C1 segment of cervical spinal cord (tissue), 14 donors: ENCODE results near the gene NACC1.
A peak's percentile ranks its signal among the peaks of the same experiment; 100 is the strongest.

ENCODE experiments used
- DNase-seq, 14 donors: peaks; one replicate each; lab custom pipeline; 2025; lab: John Stamatoyannopoulos, UW

Gene NACC1

DNA sequence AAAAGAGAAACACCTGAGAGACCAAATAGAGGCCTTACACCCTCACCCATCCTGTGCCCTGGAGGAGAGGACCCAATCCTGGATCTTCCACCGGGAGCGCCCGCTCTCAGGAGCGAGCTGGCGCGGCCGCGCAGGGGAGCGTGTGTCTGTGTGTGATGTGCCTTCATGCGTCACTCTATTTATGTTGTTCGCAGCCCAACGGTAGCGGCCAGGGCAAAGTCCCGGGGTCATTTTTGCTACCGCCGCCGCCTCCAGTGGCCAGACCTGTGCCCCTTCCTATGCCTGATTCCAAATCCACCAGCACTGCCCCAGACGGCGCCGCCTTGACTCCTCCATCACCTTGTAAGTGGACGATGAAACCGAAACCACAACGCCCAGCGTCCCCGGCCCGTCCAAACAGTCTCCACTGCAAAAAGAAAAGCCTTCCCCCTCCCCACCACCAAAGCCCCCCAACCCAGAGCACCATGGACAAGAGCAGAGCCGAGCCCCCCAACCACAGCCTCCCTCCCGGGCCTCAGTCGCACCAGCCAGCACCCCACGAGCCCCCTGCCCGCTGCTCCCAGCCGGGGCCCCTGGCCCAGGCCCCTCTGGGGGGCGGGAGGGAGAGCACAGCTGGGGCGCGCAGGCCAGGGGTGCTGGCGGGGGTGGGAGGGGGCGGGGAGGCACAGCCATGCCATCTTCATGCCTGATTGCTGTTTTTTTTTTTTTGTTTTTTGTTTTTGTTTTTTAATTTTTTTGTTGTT lies 30.1 kb upstream of the NACC1 start:
- no peak for DNase-seq

DNA sequence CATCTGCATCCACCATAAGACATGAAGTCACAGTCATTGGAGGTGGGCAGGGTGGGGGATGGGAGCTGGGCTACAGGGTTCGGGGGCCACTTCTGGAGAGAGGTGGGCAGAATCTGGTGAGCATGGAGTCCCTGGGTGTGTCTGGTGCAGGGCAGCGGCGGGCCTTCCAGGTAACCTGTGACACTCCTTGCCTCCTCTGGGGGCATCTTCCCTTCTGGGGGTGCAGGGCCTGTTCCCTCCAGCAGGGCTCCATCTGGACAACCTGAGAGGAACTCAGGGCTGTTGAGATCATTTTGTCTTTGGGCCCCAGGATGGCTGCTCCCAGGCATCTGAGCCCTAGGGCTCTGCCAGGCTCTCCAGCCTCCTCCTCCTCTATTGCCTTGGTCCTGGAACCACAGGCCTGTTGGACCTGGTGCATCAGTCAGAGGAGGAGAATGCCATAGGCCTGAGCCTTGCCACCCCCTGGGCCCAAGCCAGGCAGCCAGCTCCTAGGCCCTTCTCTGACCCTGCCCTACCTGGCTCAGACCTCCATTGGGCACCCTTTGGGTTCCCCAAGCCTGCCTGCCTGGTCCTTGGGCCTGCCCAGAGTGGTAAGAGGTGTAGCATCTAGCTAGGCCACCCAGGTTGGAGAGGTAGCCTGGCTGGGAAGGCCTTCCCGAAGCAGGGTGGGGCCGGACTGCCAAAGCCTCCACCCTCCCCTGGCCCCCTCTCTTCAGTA lies 28.8 kb upstream of the NACC1 start:
- DNase-seq: peak in 1 of 14 donors; percentile 50

DNA sequence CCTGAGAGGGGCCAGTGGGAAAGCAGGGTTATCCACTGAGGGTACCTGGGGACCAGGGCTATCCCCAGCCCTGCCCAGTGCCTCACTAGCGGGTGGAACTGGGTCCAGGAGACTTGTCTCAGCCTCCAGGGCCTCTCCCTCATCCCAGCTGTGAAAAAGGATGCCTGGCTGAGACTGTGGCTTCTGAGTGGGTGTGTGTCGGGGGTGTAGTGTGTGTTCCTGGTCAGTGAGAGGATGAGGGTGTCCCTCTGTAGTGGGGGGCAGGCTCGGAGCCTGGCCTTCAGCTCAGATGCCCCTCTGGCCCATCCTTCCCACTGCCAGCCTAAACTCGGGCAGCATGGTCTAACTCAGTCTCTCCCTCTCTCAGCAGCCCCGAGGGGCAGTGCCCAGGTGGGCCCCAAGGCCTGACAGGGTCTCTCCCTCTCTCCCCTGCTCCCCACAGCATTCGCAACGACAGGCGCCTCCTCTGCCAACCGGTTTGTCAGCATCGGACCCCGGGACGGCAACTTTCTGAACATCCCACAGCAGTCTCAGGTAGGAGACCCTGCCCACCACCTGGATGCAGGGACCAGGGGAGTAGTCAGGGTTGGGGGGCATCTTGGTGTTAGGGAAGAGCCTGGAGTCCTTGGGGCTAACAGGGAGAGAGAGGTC lies 28.1 kb upstream of the NACC1 start:
- no peak for DNase-seq

DNA sequence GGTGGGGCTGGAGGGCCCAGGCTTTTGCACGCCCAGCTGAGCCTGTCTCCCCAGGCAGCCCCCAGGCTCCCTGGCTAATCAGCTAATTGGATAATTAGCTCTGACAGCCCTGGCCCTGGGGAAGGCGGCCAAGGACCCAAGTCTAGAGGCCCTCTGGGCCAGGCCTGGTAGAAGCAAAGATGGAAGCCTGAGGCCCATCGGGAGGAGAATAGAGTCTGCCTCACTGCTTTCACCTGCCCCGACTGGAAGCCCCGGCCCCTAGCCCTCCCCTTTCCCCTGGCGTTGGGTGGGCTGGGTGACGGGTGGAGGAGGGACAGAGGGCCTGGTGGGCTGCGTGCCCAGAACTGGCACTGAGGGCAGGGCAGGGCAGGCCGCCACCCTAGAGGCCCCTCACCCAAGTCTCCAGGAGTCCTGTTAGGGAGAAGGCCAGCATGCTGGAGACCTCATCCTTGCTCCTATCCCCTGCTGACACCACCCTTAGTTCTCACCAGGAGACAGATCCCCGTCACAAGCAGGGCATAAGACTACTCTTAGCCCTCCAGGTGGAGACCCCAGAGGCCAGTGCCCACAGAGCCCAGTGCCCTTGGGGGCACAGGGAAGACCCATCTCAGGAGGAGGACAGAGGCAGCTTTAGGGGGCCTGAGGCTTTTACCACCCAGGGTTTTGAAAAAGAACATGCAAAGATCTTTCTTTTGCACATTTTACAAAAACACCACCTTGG lies 27.4 kb upstream of the NACC1 start:
- no peak for DNase-seq

DNA sequence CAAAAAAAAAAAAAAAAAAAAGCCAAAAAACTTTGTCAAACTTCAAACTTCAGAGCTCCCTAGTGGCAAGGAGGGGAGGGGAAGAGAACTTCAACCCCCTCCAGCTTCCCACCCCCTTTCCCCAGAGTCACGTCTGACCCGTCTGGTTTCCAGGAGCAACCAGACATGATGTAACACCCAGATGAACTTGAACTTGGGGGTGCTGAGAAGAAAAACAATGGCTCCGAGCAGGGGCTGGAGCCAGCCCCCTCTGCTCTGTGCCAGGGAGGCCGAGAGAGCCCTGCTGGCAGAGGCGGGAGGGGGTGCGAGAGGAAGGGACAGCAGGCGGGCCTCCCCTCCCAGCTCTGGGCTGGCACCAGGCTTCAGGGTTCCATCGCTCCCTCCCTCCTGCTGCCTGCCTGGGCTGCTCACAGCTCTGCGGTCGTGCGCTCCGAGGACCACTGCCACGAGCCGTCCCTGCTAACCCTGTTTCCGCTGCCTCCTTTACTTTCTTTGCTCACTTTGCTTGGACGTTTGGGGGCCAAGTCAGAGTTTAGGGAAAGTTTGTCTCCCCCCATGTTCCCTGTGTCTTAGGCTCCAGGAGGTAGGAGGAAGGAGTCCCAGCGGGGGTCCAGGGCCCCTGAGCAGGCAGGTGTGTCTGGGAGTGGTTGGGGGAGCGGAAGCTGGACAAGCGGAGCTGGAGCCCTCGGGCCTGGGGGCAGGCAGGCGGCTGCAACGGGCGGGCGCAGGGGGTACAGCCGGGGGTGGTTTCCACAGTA lies 26.5 kb upstream of the NACC1 start:
- peak in 11 of 14 donors; percentile 29 to 83 (median 62) for DNase-seq

DNA sequence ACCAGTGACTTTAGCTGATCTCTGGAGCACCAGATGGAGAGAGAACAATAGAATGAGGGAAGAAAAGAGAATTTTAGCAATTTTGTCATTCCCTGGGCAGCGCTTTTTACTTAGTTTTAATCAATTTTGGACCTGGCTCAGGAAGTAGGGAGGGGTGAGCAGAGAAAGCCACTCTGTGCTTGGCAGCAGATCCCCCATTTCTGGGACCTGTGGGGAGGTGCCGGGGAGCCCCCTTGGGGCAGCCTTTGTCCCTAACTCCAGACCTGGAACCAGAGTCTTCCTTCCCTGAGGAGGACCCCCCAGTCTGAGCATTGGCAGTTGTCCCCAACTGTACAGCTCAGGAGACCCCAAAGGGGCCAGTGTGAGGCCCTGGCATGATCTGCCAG lies 25.9 kb upstream of the NACC1 start:
- no peak for DNase-seq

DNA sequence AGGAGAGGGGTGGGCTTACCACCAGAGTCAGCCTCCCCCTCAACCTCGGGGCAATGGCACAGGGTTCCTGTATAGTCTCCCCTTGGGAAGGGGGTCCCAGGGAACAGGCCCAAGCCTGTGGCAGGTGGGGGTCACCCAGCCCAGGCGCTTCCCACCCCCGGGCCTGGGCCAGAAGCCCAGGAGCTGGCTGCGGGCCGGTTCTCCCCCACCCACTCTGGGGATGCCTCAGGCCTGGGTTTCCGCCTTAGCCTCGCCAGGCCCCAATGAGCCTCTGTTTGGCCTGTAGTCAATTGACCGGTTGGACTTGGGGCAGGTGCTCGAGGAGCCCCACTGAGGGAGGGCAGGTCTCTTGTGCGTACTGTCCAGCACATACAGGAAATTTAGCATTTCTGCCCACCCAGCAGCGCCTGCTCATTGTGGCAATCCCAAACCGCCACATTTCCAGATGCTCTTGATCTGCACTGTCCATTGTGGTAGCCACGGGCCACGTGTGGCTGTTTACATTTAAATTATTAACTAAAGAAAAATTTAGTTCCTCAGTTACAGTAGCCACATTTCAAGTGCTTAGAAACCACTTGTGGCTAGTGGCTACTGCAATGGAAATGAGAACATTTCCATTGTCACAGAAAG lies 25.3 kb upstream of the NACC1 start:
- DNase-seq: no peak

DNA sequence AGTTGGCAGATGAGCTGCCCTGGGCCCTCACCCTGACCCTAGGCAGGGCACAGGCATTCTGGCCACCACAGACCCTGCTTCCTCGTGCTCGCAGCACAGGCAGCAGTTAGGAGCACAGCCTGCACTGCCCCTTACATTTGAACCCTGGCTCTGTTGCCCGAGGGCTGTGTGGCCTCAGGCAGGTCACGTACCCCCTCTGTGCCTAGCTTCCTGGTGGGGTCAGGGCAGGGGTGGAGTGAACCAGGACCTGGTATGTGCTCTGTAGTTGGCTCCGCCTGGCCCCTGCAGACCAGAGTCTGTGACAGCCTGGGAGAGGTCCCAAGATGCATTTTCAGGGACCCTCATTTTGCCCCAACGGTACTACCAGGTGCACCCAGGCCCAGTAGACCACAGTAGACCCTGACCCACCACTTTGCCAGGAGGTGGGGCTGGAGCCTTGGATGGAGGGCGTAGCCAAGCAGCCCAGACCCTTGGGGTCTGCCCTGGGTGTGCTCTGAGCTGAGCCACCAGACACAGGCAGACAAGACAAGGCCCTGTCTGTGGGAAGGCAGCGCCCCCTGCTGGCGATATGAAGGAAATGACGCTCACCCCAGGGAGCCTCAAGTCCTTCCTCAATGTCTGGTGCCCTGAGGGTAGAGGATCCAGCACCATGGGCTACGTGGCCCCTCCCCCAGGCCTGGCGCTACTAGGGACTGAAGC lies 24.5 kb upstream of the NACC1 start:
- peak in 13 of 14 donors; percentile 52 to 84 (median 73) for DNase-seq

DNA sequence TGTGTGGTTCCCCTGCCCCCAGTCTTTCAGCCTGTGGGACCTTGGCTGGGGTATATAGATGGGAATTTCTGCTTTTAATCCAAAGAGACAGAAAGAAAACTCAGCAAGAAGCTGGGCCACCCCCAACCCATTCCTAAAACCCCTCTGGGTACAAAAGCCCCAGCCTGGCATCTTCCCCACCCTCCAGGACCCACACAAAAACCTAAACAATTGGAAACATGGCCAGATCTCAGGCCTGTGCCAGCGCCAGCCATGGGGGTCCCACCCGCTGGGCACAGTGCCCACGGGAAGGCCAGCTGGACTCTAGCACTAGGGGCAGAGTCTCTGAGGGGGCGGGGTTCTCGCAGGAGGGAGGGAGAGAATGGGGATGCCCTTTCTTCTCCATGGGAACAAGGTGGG lies 24.0 kb upstream of the NACC1 start:
- no peak for DNase-seq

DNA sequence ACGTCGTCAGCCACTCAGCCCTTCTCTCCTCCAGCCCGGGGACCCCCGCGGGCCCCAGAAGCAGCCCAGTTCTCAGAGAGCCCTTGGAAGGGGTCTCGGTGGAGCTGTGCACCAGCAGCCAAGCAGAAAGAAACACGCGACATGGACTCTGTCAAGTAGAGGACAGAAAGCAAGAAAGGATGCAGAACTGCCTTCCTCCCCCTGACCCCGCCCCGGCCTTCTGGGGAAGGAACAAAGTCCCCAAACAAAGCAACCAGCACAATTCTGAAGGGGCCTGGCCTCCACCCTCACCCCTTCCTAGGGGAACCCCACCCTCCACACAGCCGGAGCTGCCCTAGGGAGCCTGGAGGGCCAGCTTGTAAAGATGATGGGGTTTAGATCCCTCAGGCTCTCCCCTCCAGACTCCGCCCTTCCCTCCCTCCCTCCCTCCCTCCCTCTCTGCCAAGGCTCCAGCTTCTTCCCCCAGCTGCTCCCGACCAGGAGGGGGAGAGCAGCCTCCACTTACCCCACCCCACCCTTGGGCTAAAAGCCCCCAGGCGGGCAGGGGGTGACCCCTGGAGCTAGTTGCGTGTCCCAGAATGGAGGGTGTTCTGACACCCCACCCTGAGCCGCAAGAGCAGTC lies 23.2 kb upstream of the NACC1 start:
- DNase-seq: no peak

DNA sequence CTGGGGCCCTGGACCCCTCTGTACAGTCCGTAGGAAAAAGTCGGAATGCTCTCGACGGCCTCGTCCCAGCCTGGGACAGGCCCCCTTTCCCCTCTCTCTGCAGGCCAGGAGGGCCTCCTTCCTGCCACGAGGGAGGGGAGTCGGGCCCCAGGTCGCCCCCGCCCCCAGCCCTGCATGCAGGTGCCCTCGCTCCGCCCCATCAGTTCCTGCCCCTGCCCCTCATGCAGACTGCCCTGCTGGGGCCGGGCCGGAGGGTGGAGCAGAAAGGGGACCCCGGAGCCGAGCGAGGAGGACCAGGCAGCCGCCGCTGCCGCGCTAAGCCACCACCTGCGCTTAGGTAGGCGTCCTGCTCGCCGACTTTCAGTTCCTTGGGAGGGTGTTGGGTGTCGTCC lies 22.7 kb upstream of the NACC1 start:
- no peak for DNase-seq

DNA sequence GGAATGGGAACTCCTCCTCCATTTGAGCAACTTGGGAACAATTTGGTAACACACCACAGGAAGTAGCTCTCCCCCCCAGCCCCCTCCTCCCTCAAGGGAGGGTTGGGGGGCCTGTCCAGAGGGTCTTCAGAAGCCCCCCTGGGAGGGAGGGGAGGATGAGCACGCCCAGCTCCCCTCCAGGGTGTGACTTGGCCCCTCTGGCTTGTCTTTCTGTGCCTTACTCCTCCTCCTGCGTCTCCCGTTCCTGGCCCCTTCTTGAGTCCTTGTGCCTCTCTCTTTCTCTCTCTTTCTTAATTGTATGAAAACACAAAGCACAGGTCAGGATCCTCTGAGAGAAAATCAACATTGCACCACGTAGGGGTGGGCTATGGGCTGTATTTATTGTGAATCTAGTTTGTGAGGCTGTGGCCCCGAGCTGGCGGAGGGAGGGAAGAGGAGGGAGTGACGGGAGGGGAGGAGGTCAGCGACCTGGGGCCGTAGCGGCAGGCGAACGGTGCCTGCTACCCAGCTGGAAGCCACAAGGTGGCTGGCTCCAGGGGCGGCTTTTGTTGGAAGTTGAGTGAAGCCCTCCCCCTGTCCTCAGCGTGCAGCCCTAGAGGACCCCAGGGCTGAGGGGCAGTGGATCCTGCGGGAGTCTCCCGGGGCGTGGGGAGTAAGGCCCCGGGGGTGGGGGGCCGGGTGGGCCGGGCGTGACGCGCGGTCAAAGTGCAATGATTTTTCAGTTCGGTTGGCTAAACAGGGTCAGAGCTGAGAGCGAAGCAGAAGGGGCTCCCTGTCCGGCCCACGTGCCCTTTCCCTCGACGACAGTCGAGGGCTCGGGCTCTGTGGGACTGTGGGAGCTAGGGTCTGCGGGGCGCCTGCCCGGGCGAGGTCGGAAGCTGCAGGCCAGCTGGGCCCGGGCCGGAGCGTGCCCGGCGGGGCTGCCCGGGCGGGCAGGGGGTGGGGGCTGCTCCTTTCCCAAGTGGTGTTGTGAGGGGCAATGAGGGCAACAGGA lies 21.8 kb upstream of the NACC1 start:
- no peak for DNase-seq

DNA sequence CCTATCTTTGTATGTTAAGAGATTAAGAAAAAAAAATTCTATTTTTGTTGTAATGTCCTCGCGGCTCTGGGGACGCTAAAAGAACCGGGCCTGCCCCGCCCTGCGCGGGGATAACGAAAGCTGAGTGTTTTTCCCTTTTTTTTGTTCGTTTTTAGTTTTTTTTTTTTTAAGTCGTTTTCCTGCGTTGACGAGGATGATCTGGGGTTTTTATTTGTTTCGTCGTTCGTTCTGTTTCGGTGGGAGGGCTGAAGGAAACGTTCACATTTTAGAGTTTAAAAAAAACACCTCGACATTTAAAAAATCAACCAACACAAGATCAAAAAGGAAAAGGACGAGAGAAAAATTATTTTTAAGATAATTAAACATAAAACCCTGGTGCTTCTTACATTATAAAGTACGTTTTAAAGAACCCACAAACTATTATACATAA lies 21.0 kb upstream of the NACC1 start:
- no peak for DNase-seq

DNA sequence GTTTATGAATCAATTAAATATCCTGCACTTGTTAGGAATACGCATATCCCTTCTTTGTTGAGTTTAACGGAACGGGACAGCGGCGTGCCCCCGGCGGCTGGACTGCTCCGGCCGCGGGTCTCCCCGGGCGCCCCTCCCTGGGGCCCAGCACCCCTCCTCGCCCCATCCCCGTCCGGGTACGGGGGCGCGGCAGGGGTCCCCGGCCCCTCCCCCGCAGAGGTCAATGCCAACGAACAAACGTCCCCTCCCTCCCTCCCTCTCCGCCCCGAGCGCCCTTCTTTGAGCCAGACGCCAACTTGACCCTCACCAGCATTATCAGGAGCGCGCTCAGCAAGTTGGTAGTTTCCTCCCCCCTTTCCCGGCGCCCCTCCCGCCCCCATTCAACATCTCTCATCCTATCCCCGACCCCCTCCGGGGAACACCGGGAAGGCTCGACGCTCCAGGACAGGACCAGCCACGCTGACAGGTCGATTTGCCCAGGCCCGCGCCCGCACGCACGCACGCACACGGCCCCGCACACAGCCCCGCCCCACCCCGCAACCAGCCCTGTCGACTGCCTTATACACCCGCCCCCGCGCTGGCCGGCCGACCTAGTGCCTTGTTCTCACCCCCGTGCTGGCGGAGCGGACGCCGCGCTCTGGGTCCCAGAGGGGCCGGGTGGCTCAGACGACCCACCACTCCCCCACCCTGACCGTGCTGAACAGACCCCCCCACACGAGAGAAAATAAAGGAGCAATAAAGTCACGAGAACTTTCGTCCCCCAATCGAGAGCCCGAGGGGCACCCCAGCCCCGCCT lies 20.4 kb upstream of the NACC1 start:
- DNase-seq: no peak

DNA sequence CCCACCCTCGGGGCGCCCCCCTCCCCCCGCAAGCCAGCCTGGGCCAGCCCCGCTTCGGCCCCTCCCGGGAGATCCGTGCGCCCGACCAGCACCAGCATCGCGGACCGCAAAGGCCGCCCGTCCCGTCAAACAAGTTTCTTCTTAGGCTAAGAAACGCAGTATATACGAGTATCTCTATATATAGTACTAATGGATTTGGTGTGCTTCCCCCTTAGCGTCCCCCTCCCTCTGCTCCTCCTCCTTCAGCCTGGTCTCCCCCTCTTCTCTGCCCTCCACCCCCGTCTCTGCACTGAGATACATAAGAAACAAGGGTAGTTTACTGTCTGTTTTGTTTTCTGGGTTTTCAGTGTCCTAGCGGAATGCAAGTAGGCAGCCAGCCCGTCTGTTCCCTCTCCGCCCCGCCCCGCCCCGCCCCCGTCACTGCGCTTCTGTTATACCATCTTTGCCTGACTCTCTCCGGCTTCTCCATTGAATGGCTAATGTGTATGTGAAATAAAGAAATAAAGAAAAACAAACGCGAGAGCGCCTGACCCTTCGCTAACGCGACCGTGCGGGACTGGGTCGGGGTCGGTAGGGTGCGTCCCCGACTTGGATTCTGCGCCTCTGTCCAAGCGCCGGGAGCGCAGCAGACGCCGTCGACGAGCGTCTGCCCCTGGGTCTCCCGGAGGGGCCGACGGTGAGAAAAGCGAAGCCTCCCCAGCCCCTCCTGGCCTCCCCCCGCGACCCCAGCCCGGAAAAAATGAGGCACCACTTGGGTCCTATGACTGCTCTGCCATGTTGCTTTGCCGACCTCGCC lies 19.6 kb upstream of the NACC1 start:
- no peak for DNase-seq

DNA sequence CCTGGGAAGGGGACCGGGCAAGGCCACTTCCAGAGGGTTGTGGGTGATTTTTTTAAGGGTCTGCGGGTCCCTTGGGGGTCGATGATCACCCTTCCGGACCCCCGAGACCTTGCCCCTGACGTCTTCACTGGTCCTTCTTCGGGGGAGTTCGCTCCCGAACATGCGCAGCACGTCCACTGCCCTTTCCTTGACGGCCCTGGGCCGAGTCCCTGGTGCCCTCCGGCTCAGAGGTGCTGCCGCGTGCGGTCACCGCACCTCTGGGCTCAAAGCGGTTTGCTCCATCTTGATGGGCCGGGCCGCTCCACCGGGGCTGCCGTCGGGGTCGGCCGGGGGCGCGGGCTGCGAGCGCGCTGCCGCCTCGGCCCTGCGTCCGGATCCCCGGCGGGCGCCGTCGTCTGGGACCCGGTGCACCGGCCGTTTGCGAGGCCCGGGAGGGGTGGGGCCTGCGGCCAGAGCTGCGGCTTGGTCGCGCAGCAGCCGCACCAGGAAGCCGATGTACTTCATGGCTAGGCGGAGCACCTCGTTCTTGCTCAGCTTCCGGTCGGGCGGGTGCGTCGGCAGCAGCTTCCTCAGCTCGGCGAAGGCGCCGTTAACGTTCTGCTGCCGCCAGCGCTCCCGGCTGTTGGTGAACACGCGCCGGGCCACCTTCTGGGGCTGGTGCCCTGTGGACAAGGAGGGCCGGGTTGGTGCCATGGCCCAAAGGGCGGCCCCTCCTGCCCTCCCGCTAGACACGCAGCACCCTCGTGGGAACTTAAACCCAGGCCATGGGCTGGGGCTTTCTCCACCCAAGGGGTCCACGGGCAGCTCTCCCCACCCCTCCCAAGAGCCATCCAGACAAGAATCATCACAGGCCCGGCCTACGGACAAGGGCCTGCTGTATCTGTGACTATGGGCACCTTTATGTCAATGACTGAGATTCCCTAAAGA lies 18.7 kb upstream of the NACC1 start:
- DNase-seq: peak in 1 of 14 donors; percentile 35
